NCI-H2081 treated with DMSO at 0.1 percent for 48 hours (cell line): ENCODE data around the gene BRMS1L.

Experiments
- DNase-seq: peaks from one replicate; lab custom pipeline; 2025; lab: John Stamatoyannopoulos, UW

The BRMS1L gene

DNA sequence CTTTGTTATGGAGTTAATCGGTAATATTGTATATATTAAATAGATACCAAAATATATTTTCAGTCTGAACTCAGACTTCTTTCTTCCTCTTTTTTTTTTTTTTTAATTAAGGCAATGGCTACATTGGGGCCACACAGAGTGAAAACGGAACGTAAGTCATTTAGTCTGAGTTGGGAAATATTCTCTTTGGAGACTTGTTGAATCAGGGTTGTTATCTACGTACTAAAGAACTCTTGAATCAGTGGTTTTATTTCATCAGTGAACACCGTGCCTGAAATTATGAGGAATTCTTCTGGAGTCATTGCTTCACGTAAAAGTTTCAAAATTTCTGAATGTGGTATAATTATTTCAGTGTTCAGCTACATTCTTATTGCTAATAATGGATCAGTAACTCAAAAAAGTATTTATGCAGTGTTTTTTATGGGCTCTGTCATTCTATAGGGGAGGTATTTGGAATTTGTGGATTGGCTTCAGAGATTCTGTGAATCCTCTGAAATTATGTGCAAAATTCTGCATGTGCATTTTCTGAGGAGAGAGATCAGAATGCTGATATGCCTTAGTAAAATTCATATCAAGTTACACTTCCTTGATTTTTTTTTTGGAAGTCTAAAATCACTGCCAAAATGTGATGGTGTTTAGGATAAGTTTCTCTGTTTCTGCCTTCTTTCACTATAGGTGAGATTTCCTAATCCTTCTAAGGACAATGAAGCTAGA lies 39.6 kb downstream of the BRMS1L start:
- no peak for DNase-seq

DNA sequence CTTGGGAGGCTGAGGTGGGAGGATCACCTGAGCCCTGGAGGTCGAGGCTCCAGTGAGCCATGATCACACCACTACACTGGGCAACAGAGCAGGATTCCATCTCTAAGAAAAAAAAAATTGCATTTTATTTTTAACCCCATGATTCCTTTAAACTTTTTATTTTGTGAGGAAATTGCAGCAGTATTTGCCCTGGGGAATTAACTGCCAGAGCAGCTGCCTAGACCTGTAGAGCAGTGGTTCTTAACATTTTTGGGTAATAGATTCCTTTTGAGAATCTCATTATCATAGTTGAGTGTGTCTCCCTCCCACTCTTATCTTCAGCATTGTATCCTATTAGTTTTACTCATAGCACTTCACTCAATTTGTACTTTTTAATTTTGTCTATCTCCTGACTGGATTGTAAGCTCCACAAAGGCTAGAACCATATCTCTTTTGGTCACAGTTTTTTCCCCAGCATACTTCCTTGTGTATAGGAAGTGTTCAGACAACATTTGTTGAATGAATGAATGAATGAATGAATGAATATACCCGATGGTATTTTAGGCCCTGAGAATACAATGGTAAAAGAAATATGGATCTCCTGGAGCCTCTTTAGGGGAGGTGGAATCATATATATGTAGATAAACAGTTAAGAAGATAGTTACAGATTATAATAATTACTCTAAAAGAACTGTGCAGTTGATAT lies 40.6 kb downstream of the BRMS1L start:
- no peak for DNase-seq

DNA sequence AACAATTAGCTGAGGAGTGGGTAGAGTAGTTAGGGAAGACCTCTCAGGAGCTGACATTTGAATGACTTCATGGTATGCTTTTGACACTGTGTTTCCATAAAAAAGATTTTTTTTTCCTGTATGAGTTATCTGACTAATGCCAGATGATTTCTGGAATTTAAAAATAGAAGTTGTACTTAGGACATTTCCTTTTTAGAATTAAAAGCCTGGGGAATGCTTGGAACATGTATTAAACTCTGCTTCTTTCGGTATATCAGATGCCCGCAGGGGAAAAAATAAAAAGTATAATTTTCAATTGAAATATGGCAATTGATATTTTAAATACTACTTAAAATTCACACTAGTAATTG lies 41.1 kb downstream of the BRMS1L start:
- DNase-seq, result no peak

DNA sequence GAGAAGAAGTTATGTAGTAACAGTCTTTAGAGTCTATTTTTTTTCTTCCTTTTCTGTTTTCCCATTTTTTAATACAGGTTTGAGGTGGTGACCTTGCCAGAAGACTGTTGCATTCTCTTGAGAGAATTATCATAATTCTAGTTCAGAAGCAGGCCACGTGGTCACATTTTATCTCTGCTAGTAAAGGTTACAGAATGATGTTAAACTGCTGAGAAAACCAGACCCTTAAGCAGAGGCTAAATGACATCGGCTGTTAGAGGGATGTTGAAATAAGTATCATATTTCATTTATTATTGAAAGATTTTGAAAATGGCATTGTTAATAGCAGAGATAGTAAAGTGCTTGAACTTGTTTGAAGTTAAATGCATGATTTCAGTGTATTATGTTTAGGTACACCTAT lies 49.2 kb downstream of the BRMS1L start:
- DNase-seq, result no peak

DNA sequence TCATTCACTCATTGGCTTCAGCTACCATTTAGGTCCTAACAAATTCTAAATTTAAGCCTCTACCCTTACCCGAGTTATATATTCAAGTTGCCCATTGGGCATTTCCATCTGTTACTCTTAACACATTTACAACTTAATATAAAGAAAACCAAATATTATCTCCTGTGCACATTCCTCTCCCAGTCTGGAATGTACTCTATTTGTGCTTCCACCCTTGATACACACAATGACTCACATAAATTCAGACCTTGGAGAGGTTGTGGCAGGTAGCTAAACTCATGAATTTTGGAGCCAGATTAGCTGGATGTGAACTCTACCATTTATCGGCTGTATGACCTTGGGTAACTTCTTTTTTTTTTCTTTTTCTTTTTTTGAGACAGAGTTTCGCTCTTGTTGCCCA lies 51.1 kb downstream of the BRMS1L start:
- no peak for DNase-seq

DNA sequence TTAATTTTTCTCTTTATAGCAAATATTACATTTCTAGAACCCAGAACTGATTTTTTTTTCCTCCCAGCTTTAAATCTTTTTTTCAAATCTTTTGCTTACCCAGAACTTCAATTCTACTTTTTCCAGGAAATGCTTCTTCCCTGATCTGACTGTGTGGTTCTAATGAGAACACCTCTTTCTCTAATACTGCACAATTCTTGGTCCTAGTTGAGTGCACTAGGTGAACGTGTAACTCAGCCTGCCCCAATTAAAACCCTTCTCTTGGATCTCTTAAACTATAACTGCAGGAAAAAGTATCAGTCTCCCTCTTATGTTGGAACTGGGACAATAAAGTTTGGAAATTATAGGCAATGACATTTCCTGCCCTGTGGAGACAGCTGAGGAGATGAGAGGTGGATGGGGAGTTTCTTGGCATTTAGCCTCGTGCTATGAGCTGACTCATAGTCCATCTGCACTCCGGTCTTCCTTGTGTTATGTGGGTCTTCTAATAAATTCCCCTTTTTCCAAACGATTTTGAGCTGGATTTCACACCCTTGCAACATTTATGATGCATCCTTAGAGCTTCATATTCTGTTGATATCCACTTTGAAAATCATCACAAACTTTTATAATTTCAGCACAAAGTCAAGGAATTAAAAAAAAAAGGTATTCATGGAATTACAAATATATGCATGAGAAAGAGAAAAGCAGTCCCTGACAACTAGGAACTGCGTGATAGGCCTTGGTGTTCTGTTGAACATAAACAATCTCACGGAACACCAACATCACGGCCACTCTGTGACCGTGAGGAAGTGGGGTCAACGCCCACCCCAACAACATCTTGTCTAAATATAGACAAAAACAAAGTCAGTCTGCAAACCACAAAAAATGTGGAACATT lies 52.4 kb downstream of the BRMS1L start:
- DNase-seq, result no peak

DNA sequence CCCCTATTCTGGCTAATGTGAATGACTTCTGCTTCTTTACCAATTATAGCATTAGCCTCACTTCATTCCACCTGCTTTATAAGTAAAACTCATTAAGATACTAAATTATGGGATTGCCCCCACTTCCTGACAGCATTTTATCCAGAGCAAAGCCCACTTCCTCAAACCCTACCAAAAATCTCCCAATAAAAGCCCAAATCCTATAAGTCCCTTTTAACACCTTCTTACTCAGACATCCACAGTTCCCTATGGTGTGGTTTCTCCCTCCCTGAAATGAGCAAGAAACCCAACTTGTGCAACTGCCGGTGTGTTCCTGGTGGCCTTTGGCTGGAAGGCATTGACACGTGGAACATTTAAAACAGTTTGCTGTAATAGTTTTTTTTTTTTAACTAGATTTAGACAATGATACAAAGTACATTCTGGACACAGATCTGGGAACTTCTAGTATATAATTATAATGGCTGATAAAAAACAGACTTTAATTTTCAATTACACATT lies 53.1 kb downstream of the BRMS1L start:
- DNase-seq, result no peak

DNA sequence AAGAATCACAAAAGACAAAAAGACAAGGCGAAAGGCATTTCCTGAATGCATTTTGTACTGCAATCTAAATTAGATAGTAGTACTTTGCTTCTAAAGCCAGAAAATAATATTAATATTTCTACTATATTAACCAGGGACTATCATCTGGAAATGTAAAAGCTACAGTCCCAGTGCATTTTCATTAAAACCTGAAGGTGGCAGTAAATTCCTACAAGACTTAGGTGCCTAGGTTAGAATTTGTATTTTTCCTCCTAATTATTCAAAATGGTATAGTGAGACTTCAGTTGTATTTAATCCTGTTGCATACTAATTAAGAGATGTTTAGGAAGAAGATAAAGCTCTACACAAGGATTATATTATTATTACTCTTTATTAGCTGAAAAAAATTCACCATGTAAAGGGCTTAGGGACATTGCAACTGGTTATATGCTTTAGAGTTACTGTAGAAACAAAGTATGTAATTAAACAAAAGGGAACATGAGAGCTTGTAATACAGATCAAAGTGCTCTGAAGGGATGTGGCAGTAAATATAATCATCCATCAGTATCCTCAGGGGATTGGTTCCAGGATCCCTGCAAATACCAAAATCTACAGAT lies 53.6 kb downstream of the BRMS1L start:
- DNase-seq, result no peak

DNA sequence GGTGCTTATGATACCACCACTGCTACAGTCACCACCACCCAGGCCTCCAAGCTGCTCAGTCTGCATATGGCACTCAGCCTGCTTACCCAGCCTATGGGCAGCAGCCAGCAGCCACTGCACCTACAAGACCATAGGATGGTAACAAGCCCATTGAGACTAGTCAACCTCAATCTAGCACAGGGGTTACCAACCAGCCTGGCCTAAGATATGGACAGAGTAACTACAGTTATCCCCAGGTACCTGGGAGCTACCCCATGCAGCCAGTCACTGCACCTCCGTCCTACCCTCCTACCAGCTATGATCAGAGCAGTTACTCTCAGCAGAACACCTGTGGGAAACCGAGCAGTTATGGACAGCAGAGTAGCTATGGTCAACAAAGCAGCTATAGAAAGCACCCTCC lies 55.1 kb downstream of the BRMS1L start:
- DNase-seq, result no peak

DNA sequence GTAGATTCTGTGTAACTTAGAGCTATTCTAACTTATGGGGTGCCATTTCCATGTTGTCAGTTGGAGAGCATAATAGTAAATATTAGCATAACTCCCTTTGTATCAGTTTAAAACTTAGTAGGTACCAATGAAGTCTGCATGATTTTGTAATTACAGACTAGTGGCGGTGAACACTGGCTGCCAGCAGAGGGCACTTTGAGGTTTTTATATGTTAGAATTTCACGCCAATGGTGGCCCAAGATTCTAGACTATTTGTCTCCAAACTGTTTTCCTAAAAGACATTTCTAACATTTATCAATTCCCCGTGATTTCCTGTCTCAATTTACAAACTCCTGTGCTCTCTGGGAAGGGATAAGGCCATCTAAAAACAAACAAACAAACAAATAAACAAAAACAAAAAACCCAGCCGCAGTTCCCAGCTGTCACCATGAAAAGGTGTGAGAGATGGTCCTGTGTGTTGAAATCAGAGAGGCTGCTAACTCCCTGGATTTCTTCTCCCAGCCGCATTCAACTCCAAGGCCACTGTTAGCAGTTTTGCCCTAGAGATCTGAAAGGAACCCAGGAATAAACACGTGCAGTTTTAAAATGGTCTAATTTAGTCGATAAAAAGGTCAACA lies 57.6 kb downstream of the BRMS1L start:
- no peak for DNase-seq

DNA sequence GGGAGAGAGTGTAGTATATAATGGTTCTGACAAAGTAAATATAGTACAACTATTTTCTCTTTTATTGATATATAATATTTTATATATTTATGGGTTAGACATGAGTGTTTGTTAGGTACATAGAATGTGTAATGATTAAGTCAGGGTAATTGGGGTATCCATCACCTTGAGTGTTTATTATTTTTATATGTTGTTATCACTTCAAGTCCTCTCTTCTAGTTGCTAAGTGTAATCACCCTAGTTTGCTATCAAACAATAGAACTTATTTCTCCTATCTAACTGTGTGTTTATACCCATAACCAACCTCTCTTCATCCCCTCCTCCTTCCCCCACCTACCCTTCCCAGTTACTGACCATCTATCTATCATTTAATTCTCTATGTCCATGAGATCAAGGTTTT lies 64.2 kb downstream of the BRMS1L start:
- no peak for DNase-seq

DNA sequence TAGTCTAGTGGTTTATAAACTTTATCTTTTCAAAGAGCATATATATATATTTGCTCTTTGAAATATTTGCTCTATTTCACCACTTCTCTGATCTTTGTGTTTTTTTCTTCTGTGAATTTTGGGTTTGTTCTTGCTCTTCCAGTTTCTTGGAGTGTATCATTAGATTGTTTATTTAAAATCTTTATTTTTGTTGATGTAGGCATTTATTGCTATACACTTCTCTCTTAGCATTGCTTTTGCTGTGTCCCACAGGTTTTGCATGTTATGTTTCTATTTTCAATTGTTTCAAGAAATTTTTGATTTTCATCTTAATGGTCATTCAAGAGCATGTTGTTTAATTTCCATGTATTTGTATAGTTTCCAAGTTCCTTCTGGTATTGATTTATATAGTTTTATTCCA lies 69.1 kb downstream of the BRMS1L start:
- no peak for DNase-seq

DNA sequence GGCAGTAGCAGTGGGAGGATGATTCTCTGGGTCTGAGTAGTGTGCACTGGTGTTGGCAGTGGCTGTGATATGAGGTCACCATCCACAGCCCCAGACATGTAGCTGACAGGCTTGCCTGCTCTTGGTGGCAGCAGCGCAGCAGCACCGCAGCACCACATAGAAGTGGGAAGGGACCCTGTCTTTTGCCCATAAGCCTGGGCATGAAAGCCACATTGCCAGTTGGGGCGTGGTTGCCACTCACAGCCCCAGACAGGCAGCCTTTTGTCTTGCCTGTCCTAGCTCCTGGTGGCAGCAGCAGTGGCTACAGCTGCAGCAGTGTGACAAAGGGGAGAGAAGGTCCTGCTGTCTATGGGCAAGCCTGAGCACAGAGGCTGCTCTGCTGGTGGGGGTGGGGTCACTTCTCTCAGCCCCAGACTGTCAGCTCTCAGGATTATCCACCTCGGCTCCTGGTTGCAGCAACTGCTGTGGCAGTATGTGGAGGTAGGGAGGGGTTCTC lies 71.5 kb downstream of the BRMS1L start:
- no peak for DNase-seq

DNA sequence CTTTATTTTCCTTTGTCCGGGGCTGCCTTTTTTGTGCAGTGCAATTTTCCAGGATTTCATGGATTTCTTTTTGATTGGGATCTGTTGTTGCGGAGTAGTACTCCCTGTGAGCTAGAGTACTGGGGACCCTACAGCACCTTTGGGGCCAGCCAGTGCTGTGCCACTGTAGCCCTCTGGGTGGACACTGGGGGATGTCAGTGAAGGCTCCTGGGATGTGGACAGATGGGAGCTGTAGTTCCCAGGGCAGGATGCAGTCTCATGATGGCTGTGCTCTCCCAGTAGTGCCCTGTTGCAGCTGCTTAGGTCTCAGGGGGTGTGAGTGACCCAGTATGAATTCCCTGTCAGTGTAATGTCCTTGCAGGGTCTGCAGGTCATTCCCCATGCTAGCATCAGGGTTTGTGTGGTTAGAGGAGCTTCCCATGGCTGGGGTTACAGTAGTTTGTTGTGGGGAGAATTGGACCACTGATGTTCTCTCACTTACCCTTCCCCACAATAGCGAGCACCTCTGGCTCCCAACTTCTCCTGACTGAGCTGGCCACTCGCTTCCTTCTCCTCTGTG lies 72.2 kb downstream of the BRMS1L start:
- no peak for DNase-seq

DNA sequence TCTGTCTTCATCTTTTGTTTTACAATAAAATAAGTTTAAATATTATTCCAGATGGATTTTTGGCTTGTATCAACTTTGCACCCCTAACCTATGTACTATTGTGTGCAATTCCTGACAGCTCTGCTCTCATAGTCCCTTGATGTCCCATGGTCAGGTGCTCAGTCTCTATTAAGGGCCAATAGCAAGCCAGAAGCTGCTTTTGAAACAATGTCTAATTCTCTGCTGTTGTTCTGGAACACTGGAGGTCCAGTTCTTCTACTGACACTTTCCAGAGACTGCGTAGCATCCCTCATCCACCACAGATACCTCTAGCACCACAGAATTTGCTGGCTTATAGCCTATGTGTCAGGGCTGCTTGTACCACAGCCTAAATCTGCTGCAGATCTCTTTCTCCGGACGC lies 74.6 kb downstream of the BRMS1L start:
- DNase-seq, result no peak

DNA sequence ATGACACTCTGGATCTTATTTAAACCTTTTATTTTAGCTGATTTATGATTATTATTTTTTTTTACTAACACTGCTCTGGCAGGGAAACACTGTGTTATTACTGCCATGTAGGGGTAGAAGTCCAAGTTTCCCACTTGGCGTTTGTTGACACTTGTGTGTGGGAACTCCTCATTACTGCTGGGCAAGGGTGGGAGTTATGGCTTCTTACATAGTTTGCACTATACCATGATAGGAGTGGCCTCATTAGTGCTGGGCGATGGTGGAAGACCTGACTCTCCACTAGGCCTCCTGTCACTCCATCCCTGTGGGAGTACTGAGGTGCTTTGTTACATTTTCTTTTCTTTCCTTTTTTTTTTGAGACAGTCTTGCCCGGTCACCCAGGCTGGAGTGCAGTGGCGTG lies 83.5 kb downstream of the BRMS1L start:
- DNase-seq, result no peak

DNA sequence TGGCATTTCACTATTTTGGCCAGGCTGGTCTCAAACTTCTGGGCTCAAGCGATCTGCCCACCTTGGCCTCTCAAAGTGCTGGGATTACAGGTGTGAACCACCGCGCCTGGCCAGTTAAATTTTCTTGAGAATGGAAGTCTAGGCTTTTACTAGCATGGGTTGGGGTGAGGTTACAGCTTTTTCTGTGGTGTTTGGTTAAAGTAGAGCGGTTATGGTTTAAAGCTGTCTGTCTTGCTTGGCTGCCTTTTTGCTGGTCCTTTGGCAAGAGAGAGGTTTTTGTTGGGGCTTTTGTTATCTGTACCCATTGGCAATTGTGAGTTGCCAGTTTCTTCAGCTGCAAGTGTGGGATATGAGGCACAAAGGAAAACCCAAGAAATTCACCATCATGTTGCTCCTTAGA lies 84.1 kb downstream of the BRMS1L start:
- no peak for DNase-seq

DNA sequence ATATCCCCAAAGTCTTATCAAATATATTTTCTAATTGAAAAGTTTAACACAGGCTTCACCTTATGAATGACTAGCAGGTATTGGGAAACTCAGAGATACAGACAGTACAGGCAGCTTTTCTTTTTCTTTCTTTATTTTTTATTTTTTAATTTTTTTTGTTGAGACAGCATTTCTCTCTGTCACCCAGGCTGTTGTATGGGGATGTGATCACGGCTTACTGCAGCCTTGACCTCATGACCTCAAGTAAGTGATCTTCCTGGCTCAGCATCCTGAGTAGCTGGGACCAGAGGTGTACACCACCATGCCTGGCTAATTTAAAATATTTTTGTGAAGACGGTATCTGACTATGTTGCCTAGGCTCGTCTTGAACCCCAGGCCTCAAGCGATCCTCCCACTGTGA lies 85.0 kb downstream of the BRMS1L start:
- no peak for DNase-seq

DNA sequence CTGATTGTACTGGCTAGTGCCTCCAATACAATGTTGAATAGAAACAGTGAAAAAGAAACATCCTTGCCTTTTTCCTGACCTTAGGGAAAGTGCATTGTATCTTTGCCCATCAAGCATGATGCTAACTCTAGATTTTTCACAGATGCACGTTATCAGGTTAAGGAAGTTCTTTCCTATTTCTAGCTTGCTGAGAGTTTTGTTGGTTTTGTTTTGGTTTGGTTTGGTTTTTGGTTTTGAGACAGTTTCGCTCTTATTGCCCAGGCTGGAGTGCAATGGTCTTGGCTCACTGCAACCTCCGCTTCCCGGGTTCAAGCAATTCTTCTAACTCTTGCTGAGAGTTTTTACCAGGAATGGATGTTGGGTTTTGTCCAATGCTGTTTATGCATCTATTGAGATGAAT lies 89.0 kb downstream of the BRMS1L start:
- DNase-seq, result no peak

DNA sequence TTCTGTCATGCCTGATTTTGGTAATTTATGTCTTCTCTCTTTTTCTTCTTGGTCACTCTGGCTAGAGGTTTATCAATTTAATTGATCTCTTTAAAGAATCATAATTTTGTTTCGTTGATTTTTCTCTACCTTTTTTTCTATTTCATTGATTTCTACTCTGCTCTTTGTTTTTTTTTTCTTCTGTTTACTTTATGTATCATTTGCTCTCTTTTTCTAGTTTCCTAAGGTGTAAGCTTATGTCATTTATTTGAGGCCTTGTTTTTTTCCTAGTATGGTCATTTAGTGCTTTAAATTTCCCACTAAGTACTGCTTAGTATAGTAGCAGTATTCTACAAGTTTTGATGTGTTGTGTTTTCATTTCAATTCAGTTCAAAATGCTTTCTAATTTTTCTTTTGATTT lies 89.6 kb downstream of the BRMS1L start:
- no peak for DNase-seq
